Measurements from ENCODE around the gene HLA-B.

Gene HLA-B

DNA sequence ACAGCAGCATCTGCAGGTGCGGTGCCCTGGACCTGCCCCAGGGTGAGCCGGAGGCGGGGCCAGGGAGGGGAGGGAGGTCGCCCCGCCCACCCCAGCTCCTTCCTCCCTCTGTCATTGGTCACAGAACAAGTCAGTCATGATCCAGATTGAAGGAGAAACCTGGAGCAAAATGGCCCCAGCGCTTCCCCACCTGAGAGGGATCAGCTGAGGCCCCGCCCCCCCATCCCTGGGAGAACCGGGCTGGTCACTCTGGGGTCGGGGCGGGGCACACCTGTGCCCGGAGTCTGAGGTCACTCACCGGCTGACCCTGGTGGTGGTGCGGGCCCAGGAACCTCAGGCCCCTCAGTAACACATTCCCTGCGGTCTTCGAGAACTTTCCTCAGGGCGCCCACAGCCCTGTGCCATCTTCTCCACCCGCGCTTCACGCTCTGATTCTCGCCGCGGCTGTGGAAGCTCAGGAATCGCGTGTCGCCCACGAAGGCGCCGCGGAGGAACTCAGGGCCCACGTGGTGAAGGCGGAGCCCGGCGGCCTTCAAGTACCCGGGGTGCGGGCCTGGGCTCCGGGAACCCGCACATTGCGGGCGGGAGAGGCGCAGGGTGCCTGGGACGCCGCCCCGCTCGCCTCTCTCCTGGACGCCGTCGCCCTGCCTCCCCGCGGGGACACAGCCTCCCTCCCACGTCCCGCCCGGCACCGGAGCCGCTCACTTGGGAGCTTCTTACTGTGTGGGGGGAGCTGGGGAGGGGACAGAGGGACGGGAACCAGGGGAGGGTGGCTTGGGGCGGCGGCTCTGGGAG lies 48.7 kb downstream of the HLA-B start:
- no peak for FAIRE-seq
- DNase-seq (ENCODE audit: low spot score): peak; percentile 58

DNA sequence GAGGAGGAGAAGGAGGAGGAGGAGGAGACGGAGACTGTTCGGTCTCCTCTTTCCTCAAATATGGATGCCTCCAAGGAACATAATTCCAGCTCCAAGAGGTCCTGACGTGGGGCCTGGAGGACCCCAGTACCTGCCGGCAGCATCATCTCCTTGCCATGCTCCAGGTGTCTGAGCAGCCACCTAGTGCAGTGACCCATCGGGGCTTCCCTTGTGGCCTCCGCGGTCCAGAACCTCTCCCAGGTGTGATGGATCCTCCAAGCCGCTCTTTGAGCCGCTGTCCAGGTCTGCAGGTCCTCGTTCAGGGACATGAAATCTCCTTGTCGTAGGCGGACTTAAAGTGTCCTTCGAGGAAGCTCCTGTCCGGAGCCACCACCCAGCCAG lies 49.3 kb downstream of the HLA-B start:
- FAIRE-seq (no peak), DNase-seq (ENCODE audit: low spot score) (no peak)

DNA sequence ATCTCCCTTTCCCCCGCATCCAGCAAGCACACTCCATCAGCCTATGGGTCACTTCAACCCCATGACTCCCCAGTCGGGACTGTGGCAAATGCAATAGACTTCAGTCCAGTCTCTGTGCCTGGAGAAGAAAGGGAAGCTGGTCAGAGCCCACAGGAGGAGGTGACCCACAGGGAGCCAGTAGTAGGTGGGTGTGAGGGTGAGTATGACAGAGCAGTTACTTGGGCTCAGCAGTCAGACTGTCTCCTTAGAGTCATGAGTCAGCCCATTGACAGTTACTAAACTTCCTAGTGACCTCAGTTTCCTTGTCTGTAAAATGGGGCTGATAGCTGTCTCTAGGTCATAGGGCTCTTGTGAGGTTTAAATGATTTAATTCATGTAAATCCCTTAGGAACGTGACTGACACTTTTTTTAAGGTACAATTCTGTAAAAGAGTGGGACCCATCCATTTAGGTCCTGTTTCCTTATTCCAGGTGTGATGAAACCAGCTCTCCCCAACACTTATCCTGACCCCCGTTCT lies 51.2 kb downstream of the HLA-B start:
- DNase-seq (ENCODE audit: low spot score) (no peak), FAIRE-seq (no peak)

DNA sequence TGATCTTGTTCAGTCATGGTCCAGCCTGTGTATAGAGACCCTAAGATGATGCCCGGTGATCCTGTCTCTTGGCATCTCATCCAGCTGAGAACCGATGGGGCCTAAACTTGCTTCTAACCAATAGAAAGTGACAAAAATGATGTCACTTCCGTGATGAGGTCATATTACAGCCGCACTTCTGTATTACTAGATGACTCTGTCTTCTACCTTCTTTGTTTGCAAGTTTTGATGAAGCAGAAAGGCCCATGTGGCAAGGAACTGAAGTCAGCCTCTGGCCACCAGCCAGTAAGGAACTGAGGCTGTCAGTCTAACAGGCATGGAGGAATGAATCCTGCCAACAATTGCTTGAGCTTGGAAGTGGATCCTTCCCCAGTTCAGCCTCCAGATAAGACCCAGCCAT lies 52.3 kb downstream of the HLA-B start:
- no peak for FAIRE-seq
- no peak for DNase-seq (ENCODE audit: low spot score)
